IMR-90 (cell line): ENCODE results near the gene SLC25A33. TPM values are rescaled to one million over a fixed set of nuclear protein-coding genes. Genes with fewer than 3 reads are reported as not detected.

ENCODE experiments used
- ATAC-seq: fragments of 200-7000 bp; cut with Tn5 transposase; 2 replicates; pipeline ENCODE4 v1.9.1; 2020; ENCODE audit warnings: low read depth, mild to moderate bottlenecking, moderate library complexity
- BruUV-seq: library from RNA; stranded (reverse); fragments of 400-500 nt; replicated peaks from 2 replicates; lab custom pipeline; 2021; lab: Mats Ljungman, UMichigan
- CTCF ChIA-PET: fragments of 300-600 bp; formaldehyde crosslinking; extraction: SDS; loops from one replicate; lab custom pipeline; 2021; ENCODE audit warnings: antibody characterized with exemption; lab: Yijun Ruan, JAX
- POLR2A ChIA-PET: fragments of 300-600 bp; sonication (Branson Sonifier 250); formaldehyde crosslinking; loops from one replicate; lab custom pipeline; 2022; ENCODE audit warnings: antibody characterized with exemption; ENCODE audit not compliant: unreplicated experiment; lab: Charles Lee
- DNase-seq: peaks from one replicate; pipeline ENCODE4 v3.0.0; 2013
- H2AFZ ChIP-seq: replicated peaks from 2 replicates; pipeline ENCODE3; 2013; ENCODE audit warnings: low read length, mild to moderate bottlenecking; ENCODE audit not compliant: poor library complexity
- H2AK5ac ChIP-seq: 2 replicates; pipeline ENCODE4 v1.6.1; 2013; ENCODE audit warnings: low read depth, low read length, inconsistent platforms
- H2AK9ac ChIP-seq: replicated peaks from 2 replicates; pipeline ENCODE3; 2013; ENCODE audit warnings: mild to moderate bottlenecking, low read depth, low read length, moderate library complexity; ENCODE audit not compliant: poor library complexity
- H2BK120ac ChIP-seq: 2 replicates; pipeline ENCODE4 v1.6.1; 2013; ENCODE audit warnings: low read depth, low read length, inconsistent platforms
- H2BK15ac ChIP-seq: 3 replicates; pipeline ENCODE4 v1.6.1; 2013; ENCODE audit warnings: low read depth, low read length, inconsistent platforms
- H2BK20ac ChIP-seq: 2 replicates; pipeline ENCODE4 v1.6.1; 2013; ENCODE audit warnings: low read depth, mild to moderate bottlenecking, inconsistent platforms, low read length, moderate library complexity
- H2BK5ac ChIP-seq: 2 replicates; pipeline ENCODE4 v1.6.1; 2013; ENCODE audit warnings: mild to moderate bottlenecking, low read depth, low read length, inconsistent platforms; ENCODE audit not compliant: poor library complexity, severe bottlenecking
- H3K14ac ChIP-seq: replicated peaks from 2 replicates; pipeline ENCODE4 v1.6.1; 2013; ENCODE audit warnings: low read depth, low read length, inconsistent platforms
- H3K18ac ChIP-seq: 2 replicates; pipeline ENCODE4 v1.6.1; 2013; ENCODE audit warnings: low read depth, low read length, control low read depth
- H3K23ac ChIP-seq: 2 replicates; pipeline ENCODE4 v1.6.1; 2013; ENCODE audit warnings: low read depth, low read length, inconsistent platforms
- H3K27ac ChIP-seq: 2 replicates; pipeline ENCODE4 v1.5.1; 2013; ENCODE audit warnings: mild to moderate bottlenecking, control low read depth, low read length; ENCODE audit not compliant: insufficient read depth
- H3K27me3 ChIP-seq: 2 replicates; pipeline ENCODE4 v1.6.1; 2013; ENCODE audit warnings: low read length; ENCODE audit not compliant: control insufficient read depth, insufficient read depth
- H3K36me3 ChIP-seq: 2 replicates; pipeline ENCODE4 v1.6.1; 2013; ENCODE audit warnings: low read length, mixed read lengths; ENCODE audit not compliant: control insufficient read depth, insufficient read depth
- H3K4ac ChIP-seq: 2 replicates; pipeline ENCODE4 v1.6.1; 2013; ENCODE audit warnings: low read depth, low read length, inconsistent platforms
- H3K4me1 ChIP-seq: 2 replicates; pipeline ENCODE4 v1.6.1; 2013; ENCODE audit warnings: low read length, mixed read lengths; ENCODE audit not compliant: control insufficient read depth, insufficient read depth
- H3K4me2 ChIP-seq: 2 replicates; pipeline ENCODE4 v1.6.1; 2013; ENCODE audit warnings: low read depth, mild to moderate bottlenecking, control low read depth, low read length, moderate library complexity
- H3K4me3 ChIP-seq: 2 replicates; pipeline ENCODE4 v1.5.1; 2013; ENCODE audit warnings: low read depth, mild to moderate bottlenecking, control low read depth, low read length, moderate library complexity; ENCODE audit not compliant: insufficient read depth
- H3K56ac ChIP-seq: 2 replicates; pipeline ENCODE4 v1.6.1; 2013; ENCODE audit warnings: low read length, inconsistent platforms; ENCODE audit not compliant: insufficient read depth; ENCODE audit errors: extremely low read depth
- H3K79me1 ChIP-seq, 2 experiments: 2 replicates each; pipeline ENCODE4 v1.6.1; 2013; ENCODE audit warnings: low read length in 2 of 2, inconsistent platforms in 1 of 2, low read depth in 1 of 2
- H3K9ac ChIP-seq: 2 replicates; pipeline ENCODE4 v1.6.1; 2013; ENCODE audit warnings: low read depth, low read length, control low read depth
- H3K9me1 ChIP-seq: 2 replicates; pipeline ENCODE4 v1.6.1; 2013; ENCODE audit warnings: low read length, inconsistent platforms; ENCODE audit not compliant: insufficient read depth
- H3K9me3 ChIP-seq: 2 replicates; pipeline ENCODE4 v1.6.1; 2013; ENCODE audit warnings: low read length; ENCODE audit not compliant: control insufficient read depth, insufficient read depth
- H4K20me1 ChIP-seq: 2 replicates; pipeline ENCODE4 v1.6.1; 2013; ENCODE audit warnings: low read length, inconsistent platforms; ENCODE audit not compliant: insufficient read depth
- H4K5ac ChIP-seq: 2 replicates; pipeline ENCODE4 v1.6.1; 2013; ENCODE audit warnings: mild to moderate bottlenecking, low read depth, low read length, control low read depth
- H4K8ac ChIP-seq, 2 experiments: 2 replicates each; pipeline ENCODE4 v1.6.1; 2013; ENCODE audit warnings: low read depth in 2 of 2, low read length in 2 of 2, control low read depth in 1 of 2, inconsistent platforms in 1 of 2
- H4K91ac ChIP-seq: 2 replicates; pipeline ENCODE4 v1.6.1; 2013; ENCODE audit warnings: low read depth, low read length, inconsistent platforms; ENCODE audit not compliant: insufficient read depth
- BHLHE40 ChIP-seq: fragments of 150-350 bp; IDR thresholded peaks from 2 replicates; pipeline ENCODE4 v1.6.1; 2016; ENCODE audit warnings: mild to moderate bottlenecking, low read depth, low read length
- CEBPB ChIP-seq: IDR thresholded peaks from 2 replicates; pipeline ENCODE4 v1.6.1; 2012; ENCODE audit warnings: low read depth, low read length, improper control_type of control experiment
- CHD1 ChIP-seq: IDR thresholded peaks from 2 replicates; pipeline ENCODE4 v1.6.1; 2012; ENCODE audit warnings: low read depth, low read length, improper control_type of control experiment
- ELK1 ChIP-seq: fragments of 150-350 bp; IDR thresholded peaks from 2 replicates; pipeline ENCODE4 v1.6.1; 2016; ENCODE audit warnings: low read depth, mild to moderate bottlenecking, low read length, moderate library complexity, borderline replicate concordance
- FOS ChIP-seq: fragments of 150-350 bp; IDR thresholded peaks from 2 replicates; pipeline ENCODE4 v1.6.1; 2016; ENCODE audit warnings: low read depth, low read length
- MAFK ChIP-seq: IDR thresholded peaks from 2 replicates; pipeline ENCODE4 v1.6.1; 2012; ENCODE audit warnings: low read depth, low read length, improper control_type of control experiment
- MAZ ChIP-seq: IDR thresholded peaks from 2 replicates; pipeline ENCODE4 v1.6.1; 2012; ENCODE audit warnings: low read depth, mild to moderate bottlenecking, low read length, improper control_type of control experiment, moderate library complexity, borderline replicate concordance
- MXI1 ChIP-seq: IDR thresholded peaks from 2 replicates; pipeline ENCODE4 v1.6.1; 2012; ENCODE audit warnings: low read depth, mild to moderate bottlenecking, low read length, moderate library complexity, borderline replicate concordance
- NFE2L2 ChIP-seq: fragments of 150-350 bp; IDR thresholded peaks from 2 replicates; pipeline ENCODE4 v1.6.1; 2016; ENCODE audit warnings: low read depth, mild to moderate bottlenecking, low read length
- POLR2A ChIP-seq: IDR thresholded peaks from 2 replicates; pipeline ENCODE4 v1.6.1; 2012; ENCODE audit warnings: mild to moderate bottlenecking, low read depth, low read length
- RAD21 ChIP-seq: IDR thresholded peaks from 2 replicates; pipeline ENCODE4 v1.6.1; 2012; ENCODE audit warnings: low read length, improper control_type of control experiment
- RCOR1 ChIP-seq: IDR thresholded peaks from 2 replicates; pipeline ENCODE4 v1.6.1; 2012; ENCODE audit warnings: mild to moderate bottlenecking, low read length, improper control_type of control experiment; ENCODE audit not compliant: insufficient replicate concordance
- RFX5 ChIP-seq: IDR thresholded peaks from 2 replicates; pipeline ENCODE4 v1.8.0; 2012; ENCODE audit warnings: low read depth, mild to moderate bottlenecking, low read length, moderate library complexity
- SMC3 ChIP-seq: fragments of 150-350 bp; IDR thresholded peaks from 2 replicates; pipeline ENCODE4 v1.6.1; 2016; ENCODE audit warnings: low read depth, mild to moderate bottlenecking, antibody characterized with exemption, low read length, moderate library complexity
- WGBS, 2 experiments: methylation state at CpG; one replicate each; pipeline versions ENCODE4 v1.1.5 to v1.1.7; 2013; ENCODE audit warnings: missing lambda C conversion rate in 2 of 2; ENCODE audit not compliant: insufficient read length in 1 of 2; ENCODE audit errors: extremely low coverage in 2 of 2; 5-methylcytosine and 5-hydroxymethylcytosine counted together
- dilution Hi-C: fragments of 300-500 bp; cut with HindIII; formaldehyde crosslinking; loops from one replicate; pipeline ENCODE4 v1.14.3; 2018; ENCODE audit warnings: low sequenced_read_pairs; ENCODE audit not compliant: unreplicated experiment
- in situ Hi-C: fragments of 300-500 bp; cut with MboI; formaldehyde crosslinking; loops from 3 replicates; pipeline ENCODE4 v1.14.3; 2019; ENCODE audit warnings: low sequenced_read_pairs, inconsistent platforms, mixed read lengths
- intact Hi-C: fragments of 100-400 bp; cut with micrococcal nuclease; formaldehyde crosslinking; loops from 2 replicates; pipeline ENCODE4 v1.10.0; 2022
- polyA plus RNA-seq, 3 experiments: library from polyadenylated mRNA; depleted of rRNA; stranded (reverse); fragments of >200 nt; gene quantifications; 2 replicates each; pipeline ENCODE4 v1.2.3, GENCODE V29; 2012; ENCODE audit warnings: low replicate concordance in 1 of 3
- total RNA-seq: library from RNA; depleted of rRNA; stranded (reverse); fragments of >200 nt; gene quantifications from 2 replicates; pipeline ENCODE4 v1.2.3, GENCODE V29; 2012
- TF ChIP-seq, protein P1 (sequence below): fragments of 150-350 bp; IDR thresholded peaks from 2 replicates; pipeline ENCODE4 v1.6.1; 2017; ENCODE audit warnings: mild to moderate bottlenecking, antibody characterized with exemption, low read length, low read depth
- TF ChIP-seq, protein P2 (sequence below): conservative IDR thresholded peaks from 2 replicates; pipeline ENCODE4 v1.5.1; 2012; ENCODE audit warnings: mild to moderate bottlenecking, low read depth, low read length, improper control_type of control experiment

SLC25A33 gene
- total and polyA plus RNA-seq, 2 of the 4 experiments (the other 2 are of a cell fraction) = 2.5 to 3.0 TPM

DNA sequence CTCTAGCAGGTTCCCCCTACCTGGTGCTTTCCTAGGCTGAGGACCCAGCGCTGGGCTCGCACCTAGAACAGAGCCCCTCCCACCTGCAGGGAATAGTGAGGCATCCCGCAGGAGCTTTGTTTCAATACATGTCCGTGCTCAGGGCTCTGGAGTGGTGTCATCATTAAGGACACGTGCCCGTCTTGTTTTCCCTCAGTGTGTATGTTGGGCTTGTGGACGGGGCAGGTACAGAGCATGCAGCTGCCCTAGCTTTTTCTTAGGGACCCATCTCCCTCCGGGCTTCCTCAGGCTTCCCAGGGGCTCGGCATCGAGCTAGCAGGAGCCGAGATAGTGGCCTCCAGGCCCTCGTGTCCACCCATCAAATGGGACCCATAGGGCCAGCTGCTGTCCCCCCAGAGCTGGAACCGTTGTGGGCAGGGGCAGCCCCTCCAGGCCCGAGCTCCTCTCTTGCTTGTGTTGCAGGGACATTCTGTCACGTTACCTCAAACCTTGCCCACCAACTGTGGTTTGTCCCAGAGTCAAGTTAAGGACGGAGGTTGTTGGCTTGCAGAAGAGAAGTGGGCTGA is 53.3 kb downstream of the SLC25A33 start:
- Histone ChIP-seq H2BK120ac (no peak overlapping the region), H3K9me3 (no peaks in the 10 kb centered on the region), H3K18ac (no peak overlapping the region), H4K91ac (no peak overlapping the region), H3K9me1 (peaks cover 21% of the 10 kb centered on the region), H3K4me1 (peaks cover 17% of the 10 kb centered on the region), H3K4ac (peak overlapping the region; percentile 7; the same call in 1 of the 2 replicates), H4K20me1 (peaks cover 45% of the 10 kb centered on the region), H2AFZ (peak overlapping the region; percentile 58), H3K14ac (no peak overlapping the region), H2AK5ac (no peak overlapping the region), H2AK9ac (peak overlapping the region; percentile 93), H2BK15ac (no peak overlapping the region), H3K36me3 (peaks cover 5% of the 10 kb centered on the region; the same call in 1 of the 2 replicates), H2BK5ac (no peak overlapping the region), H3K4me3 (no peak overlapping the region), H3K79me1 (peaks cover 21 to 78% of the 10 kb centered on the region in 2 experiments), H3K4me2 (no peak overlapping the region), H2BK20ac (no peak overlapping the region), H3K27me3 (no peaks in the 10 kb centered on the region), H4K5ac (no peak overlapping the region), H4K8ac (no peak overlapping the region), H3K27ac (no peak overlapping the region), H3K56ac (no peak overlapping the region), H3K9ac (no peak overlapping the region), H3K23ac (0 out of 2 replicates have a peak overlapping the region, but pooled peaks have one; percentile 64)
- WGBS, 2 experiments = 84% methylated on average over 5 of the region's 16 CpGs; no CpG with 5 or more reads in 1 of the 2 experiments
- DNase-seq (no peak), ATAC-seq (no peak)
- no TSS peak for BruUV-seq
- ChIA-PET CTCF (interaction anchor here (1.6 kb wide), 1 partner anchor 23 kb away, joined by 5 read pairs; no protein-coding TSS in a partner anchor), POLR2A (no interaction called here)
- in situ Hi-C loops (no loop called here), intact Hi-C loops (no loop called here), dilution Hi-C loops (no loop called here)
- TF ChIP-seq RAD21 (no peak), POLR2A (no peak), RFX5 (no peak), CEBPB (no peak), ELK1 (no peak), BHLHE40 (no peak), CHD1 (no peak), MAFK (no peak), SMC3 (no peak), FOS (no peak), NFE2L2 (no peak), RCOR1 (no peak), MXI1 (no peak), MAZ (no peak)
- TF ChIP-seq, protein P1, sequence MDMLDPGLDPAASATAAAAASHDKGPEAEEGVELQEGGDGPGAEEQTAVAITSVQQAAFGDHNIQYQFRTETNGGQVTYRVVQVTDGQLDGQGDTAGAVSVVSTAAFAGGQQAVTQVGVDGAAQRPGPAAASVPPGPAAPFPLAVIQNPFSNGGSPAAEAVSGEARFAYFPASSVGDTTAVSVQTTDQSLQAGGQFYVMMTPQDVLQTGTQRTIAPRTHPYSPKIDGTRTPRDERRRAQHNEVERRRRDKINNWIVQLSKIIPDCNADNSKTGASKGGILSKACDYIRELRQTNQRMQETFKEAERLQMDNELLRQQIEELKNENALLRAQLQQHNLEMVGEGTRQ = no peak
- TF ChIP-seq, protein P2, sequence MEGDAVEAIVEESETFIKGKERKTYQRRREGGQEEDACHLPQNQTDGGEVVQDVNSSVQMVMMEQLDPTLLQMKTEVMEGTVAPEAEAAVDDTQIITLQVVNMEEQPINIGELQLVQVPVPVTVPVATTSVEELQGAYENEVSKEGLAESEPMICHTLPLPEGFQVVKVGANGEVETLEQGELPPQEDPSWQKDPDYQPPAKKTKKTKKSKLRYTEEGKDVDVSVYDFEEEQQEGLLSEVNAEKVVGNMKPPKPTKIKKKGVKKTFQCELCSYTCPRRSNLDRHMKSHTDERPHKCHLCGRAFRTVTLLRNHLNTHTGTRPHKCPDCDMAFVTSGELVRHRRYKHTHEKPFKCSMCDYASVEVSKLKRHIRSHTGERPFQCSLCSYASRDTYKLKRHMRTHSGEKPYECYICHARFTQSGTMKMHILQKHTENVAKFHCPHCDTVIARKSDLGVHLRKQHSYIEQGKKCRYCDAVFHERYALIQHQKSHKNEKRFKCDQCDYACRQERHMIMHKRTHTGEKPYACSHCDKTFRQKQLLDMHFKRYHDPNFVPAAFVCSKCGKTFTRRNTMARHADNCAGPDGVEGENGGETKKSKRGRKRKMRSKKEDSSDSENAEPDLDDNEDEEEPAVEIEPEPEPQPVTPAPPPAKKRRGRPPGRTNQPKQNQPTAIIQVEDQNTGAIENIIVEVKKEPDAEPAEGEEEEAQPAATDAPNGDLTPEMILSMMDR = no peak
